BJ (cell line): ENCODE measurements around the gene CHRM2. TPM values are rescaled to one million over a fixed set of nuclear protein-coding genes. Genes with fewer than 3 reads are reported as not detected.

Experiments
- CTCF ChIA-PET: fragments of 350-600 bp; formaldehyde crosslinking; extraction: SDS; loops from one replicate; lab custom pipeline; 2021; ENCODE audit warnings: antibody characterized with exemption, inconsistent platforms; lab: Yijun Ruan, JAX
- POLR2A ChIA-PET: fragments of 300-600 bp; sonication (Branson Sonifier 250); formaldehyde crosslinking; extraction: SDS; loops from one replicate; lab custom pipeline; 2021; ENCODE audit warnings: antibody characterized with exemption; lab: Charles Lee
- DNase-seq: peaks from one replicate; pipeline ENCODE4 v3.0.0-alpha.2; 2011; ENCODE audit warnings: low read depth
- H3K27me3 ChIP-seq: 2 replicates; pipeline ENCODE4 v1.6.0; 2011; ENCODE audit warnings: low read length; ENCODE audit not compliant: control insufficient read depth, insufficient read depth
- H3K36me3 ChIP-seq: 2 replicates; pipeline ENCODE4 v1.5.1; 2011; ENCODE audit warnings: low read length; ENCODE audit not compliant: control insufficient read depth, insufficient read depth
- H3K4me3 ChIP-seq: 2 replicates; pipeline ENCODE4 v1.5.1; 2011; ENCODE audit warnings: low read depth, mild to moderate bottlenecking, control low read depth, low read length
- polyA plus RNA-seq: library from polyadenylated mRNA; depleted of rRNA; stranded (reverse); fragments of >200 nt; gene quantifications from 2 replicates; pipeline ENCODE4 v1.2.3, GENCODE V29; 2011
- TF ChIP-seq, protein P1 (sequence below): IDR thresholded peaks from 2 replicates; pipeline ENCODE4 v1.5.1; 2011; ENCODE audit warnings: low read depth, mild to moderate bottlenecking, control low read depth, inconsistent platforms, low read length, moderate library complexity; ENCODE audit not compliant: insufficient read depth

CHRM2 gene
- polyA plus RNA-seq, 1 experiment, result 27.0 TPM

GRCh38 chr7:136869991-136870865 is 1.8 kb downstream of the CHRM2 start:
- H3K4me3 ChIP-seq, result peak overlapping the region; percentile 71
- no peaks in the 10 kb centered on the region for H3K27me3 ChIP-seq
- POLR2A ChIA-PET, result no interaction called here
- no peaks in the 10 kb centered on the region for H3K36me3 ChIP-seq
- no peak for DNase-seq
- TF ChIP-seq, protein P1, sequence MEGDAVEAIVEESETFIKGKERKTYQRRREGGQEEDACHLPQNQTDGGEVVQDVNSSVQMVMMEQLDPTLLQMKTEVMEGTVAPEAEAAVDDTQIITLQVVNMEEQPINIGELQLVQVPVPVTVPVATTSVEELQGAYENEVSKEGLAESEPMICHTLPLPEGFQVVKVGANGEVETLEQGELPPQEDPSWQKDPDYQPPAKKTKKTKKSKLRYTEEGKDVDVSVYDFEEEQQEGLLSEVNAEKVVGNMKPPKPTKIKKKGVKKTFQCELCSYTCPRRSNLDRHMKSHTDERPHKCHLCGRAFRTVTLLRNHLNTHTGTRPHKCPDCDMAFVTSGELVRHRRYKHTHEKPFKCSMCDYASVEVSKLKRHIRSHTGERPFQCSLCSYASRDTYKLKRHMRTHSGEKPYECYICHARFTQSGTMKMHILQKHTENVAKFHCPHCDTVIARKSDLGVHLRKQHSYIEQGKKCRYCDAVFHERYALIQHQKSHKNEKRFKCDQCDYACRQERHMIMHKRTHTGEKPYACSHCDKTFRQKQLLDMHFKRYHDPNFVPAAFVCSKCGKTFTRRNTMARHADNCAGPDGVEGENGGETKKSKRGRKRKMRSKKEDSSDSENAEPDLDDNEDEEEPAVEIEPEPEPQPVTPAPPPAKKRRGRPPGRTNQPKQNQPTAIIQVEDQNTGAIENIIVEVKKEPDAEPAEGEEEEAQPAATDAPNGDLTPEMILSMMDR, result no peak
- CTCF ChIA-PET, result interaction anchor here (0.8 to 1.6 kb wide), 2 partner anchors 12 to 299 kb away, joined by 4 to 5 read pairs; no protein-coding TSS in a partner anchor

GRCh38 chr7:136870866-136871487 is 2.5 kb downstream of the CHRM2 start:
- TF ChIP-seq, protein P1, result peak; percentile 14; the same call in 1 of the 2 replicates
- POLR2A ChIA-PET, result no interaction called here
- Histone ChIP-seq H3K27me3 (no peaks in the 10 kb centered on the region), H3K36me3 (no peaks in the 10 kb centered on the region), H3K4me3 (peak overlapping the region; percentile 71)
- CTCF ChIA-PET, result interaction anchor here (1.6 kb wide), 1 partner anchor 11 kb away, joined by 5 read pairs; no protein-coding TSS in a partner anchor
- DNase-seq, result no peak

DNA sequence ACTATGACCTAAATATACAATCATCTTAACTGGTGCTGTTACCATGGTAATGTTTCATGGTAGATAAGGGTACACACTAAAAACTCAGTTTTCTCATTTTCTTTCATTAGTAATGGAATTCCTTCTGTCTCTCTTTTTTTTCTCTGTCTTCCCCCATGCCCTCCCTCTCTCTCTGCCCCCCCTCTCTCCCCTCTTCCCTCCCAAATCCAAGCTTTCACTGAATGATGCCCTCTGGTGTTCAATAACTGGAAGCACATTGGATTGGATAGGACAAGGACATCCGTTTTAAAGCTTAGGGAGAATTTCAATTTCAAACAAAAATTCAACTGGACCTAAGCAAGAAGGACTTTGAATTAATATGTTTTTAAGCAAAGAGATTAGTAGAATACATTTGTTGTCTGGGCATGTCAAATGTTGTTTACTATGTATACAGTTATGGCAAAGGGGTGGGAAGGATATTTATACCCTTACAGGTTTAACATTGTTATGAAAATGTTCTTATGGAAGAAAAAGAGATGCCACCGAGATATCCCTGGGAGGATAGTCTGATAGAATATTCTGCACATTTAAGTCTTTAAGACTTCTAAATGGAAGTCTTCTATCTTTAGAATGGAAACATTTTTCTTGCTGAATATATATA is 6.1 kb downstream of the CHRM2 start:
- Histone ChIP-seq H3K36me3 (no peaks in the 10 kb centered on the region), H3K4me3 (no peak overlapping the region), H3K27me3 (no peaks in the 10 kb centered on the region)
- TF ChIP-seq, protein P1, result peak; percentile 45
- POLR2A ChIA-PET, result no interaction called here
- no peak for DNase-seq
- CTCF ChIA-PET, result interaction anchor here (0.6 to 2.9 kb wide), 9 partner anchors 8 to 1298 kb away, joined by 3 to 9 read pairs (median 4); no protein-coding TSS in a partner anchor

- POLR2A ChIA-PET, result no interaction called here
- CTCF ChIA-PET, result no interaction called here
- TF ChIP-seq, protein P1, result no peak
- no peaks in the 10 kb centered on the region for H3K27me3 ChIP-seq
- H3K36me3 ChIP-seq, result no peaks in the 10 kb centered on the region
- H3K4me3 ChIP-seq, result no peak overlapping the region
- DNase-seq, result no peak
Observed at GRCh38 chr7:136877509-136877908, 9.1 kb downstream of the CHRM2 start.

DNA sequence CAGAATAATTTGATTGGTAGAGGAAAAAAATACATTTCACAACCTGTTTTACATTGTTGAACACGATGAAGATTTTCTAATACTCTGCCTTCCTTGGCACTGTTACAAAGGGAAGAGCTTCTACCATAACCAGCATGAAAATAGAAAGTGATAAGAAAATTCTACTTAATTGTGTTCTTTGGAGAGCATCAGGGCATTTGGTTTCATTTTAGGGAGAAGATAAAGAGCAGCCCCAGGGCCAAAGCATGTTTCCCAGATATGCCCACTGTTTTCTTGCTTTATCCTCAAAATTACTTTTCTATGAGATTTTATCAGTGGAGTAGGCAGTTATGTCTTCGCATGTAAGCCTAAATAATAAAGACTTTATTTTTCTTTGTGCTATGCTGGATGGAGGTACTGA is 9.5 kb downstream of the CHRM2 start:
- H3K27me3 ChIP-seq, result no peaks in the 10 kb centered on the region
- DNase-seq, result no peak
- TF ChIP-seq, protein P1, result no peak
- CTCF ChIA-PET, result no interaction called here
- H3K36me3 ChIP-seq, result no peaks in the 10 kb centered on the region
- POLR2A ChIA-PET, result no interaction called here
- H3K4me3 ChIP-seq, result no peak overlapping the region
